HG03520 (cell line): ENCODE data around the gene QKI.
"Not testable (repeated sequence)": the region's sequence is repeated elsewhere in the genome, so short reads cannot be mapped to it uniquely, and the experiment has no call there.

ENCODE experiments used
- ATAC-seq: cut with Tn5 transposase; IDR thresholded peaks from one replicate; pipeline ENCODE4 v1.9.1; 2021; ENCODE audit warnings: mild to moderate bottlenecking, moderate library complexity; ENCODE audit not compliant: unreplicated experiment

QKI gene

GRCh38 chr6:163438298-163438939, 23.9 kb downstream of the QKI start:
- ATAC-seq = no peak

DNA sequence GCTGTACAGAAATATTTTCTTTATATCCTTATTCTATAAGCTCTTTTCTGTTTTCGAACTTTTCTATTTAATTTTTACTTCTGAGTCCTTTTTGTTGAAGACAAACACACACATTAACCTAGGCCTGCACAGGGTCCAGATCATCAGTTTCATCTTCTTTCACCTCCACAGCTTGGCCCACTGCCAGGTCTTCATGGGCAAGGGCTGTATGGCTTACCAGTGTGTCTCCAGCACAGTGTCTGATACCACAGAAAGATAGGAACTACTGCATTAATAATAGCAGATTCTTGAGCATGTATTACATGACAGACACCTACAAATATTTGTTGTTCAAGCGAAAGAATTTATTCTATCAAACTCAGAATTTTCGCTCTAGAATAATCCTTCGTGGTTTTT, 24.4 kb downstream of the QKI start:
- no peak for ATAC-seq

GRCh38 chr6:163439390-163439789, 24.9 kb downstream of the QKI start:
- ATAC-seq = not testable (repeated sequence)

DNA sequence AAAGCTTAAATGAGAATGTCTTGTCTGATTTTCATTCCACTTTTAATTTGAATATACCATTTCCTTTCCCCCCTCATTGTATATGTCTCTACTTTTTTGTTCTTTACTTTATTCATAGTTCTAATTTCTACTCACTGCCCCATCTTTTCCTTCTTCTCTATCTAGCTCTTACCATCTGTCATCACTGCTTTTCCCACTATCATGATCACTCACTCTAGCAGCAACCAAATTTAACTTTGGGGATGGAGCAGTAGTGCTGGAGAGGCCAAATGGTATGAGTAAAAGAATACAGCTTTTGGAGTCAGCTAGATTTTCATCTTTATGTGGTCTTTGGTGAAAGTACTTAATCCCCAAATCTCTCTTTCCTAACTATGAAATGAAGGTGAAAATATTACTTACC, 25.5 kb downstream of the QKI start:
- ATAC-seq = no peak

DNA sequence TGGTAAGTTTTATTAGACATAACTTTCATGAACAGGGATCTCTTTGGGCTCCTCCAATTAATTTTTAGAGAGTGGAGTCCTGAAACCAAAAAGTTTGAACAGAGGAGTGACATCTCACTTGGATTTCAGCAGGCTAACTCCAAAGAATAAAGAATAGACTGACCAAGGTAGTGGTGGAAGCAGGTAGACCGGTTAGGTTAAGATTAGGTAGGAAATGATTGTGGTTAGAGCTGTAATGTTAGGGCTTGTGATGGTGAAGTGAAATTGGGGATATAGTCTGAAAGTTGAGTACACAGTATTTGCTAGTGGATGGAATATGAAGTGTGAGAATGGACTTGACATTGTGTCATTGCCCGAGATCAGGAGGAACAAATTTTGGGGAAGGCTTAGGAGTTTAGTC, 27.8 kb downstream of the QKI start:
- ATAC-seq = no peak

DNA sequence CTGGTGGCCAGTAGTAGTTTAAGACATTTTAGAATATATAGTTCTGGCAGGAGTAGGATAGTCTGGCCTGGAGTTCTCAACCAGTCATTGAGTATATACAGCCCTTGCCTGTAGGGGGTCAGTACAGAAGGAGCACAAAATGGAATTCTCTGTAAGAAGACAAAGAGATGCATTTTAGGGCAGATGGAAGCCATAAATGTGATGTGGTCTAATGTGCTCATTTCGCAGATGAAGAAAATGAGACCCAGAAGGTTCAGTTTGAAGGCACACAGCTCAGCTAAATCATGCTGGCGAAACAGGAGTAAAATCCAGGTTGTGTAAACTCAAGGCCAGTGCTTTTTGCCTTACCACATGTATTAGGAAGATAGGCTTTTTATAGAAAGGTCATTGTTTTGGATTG, 29.6 kb downstream of the QKI start:
- no peak for ATAC-seq

DNA sequence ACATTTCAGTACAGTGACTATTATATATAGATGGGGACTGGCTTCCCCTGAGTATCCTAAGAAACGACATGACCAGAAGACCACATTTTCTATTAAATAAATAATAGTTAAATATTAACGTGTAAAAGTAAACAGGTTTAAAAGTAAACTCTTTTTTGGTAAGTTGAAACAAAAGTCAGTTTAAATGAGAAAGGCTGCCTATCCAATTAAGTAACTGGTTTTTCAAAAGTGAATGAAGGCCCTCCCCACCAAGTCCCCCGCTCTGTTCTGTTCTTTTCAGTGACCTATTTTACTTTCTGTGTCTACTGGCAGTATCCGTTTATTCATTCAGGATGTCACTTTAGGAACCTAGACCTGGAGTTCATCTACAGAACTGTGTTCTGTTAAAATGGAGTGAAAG, 32.0 kb downstream of the QKI start:
- ATAC-seq = no peak

DNA sequence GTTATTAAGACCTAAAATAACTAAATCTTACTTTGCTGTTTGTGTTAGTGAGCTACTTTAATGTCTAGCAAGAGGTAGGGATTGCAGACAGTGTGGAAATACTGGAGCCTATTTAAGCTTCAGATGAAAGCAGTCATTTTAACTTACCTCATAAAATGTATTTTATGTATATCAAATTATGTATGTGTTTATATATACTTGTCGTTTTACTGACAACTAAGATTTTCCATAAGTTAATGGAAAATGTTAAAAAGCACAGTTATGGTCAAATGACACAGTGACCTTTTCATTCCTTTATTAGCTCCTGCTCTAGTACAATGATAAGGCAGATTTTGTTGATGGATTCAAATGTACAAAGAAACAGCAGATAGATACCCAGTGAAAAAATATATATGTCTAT, 34.6 kb downstream of the QKI start:
- ATAC-seq = no peak

- ATAC-seq = no peak
Measured at GRCh38 chr6:163454425-163454824, 39.9 kb downstream of the QKI start.

DNA sequence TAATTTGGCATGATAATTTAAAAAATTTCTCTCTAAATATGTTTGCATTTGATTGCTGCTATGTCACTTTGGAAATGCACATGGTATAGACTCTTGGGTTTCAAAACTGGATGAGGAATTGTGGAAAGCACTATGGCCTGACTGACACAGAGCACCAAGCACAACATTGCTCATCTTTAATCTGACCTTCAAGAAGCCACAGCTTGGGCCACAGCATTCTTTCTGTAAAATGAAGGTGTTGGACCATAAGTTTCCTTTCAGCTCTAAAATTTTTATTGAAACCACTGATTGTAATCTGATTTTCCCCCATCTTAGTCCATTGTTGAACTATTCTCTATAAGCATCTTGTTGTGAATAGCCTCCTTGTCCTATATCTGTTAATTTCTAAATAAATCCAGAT, 41.0 kb downstream of the QKI start:
- no peak for ATAC-seq

GRCh38 chr6:163457637-163458561, 43.4 kb downstream of the QKI start:
- no peak for ATAC-seq

- no peak for ATAC-seq
Measured at GRCh38 chr6:163459007-163459406, 44.5 kb downstream of the QKI start.

DNA sequence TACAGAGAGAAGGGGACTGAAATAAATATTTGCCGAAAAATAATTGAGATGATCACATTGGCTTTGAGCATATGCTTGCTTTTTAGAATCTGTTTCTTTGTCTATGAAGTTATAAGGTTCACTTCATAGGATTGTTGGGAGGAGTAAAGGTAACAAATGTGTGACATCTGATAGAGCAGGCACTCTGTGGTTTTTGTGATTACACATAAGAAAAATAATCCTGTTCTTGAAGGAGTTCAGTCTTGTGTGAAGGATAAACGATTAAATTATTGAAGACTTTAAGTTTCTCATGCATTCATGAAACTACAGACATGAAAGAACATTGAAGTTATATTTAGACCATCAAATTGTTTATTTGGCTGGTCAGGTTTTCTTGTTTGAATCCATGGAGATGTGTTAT, 45.0 kb downstream of the QKI start:
- no peak for ATAC-seq

GRCh38 chr6:163460307-163460782, 45.8 kb downstream of the QKI start:
- peak; percentile 96 for ATAC-seq

DNA sequence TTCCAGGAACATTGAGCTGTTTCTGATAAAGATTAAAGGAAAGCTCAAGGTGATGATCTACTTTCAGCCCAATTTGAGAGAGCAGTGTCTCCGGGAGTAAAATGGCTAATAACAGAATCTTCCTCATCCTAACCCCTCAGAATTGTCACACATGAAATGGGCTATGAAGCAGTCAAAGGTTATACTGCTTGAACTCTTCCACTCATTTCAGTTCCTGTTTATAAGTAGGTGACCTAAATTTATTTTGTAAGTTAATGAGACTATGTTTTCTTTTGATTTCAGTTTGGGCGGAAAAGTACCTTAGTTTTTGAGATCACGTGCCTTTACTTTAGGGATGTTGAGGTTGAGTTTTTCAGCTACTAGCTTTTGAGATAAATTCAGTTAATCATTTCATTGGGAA, 47.2 kb downstream of the QKI start:
- no peak for ATAC-seq

DNA sequence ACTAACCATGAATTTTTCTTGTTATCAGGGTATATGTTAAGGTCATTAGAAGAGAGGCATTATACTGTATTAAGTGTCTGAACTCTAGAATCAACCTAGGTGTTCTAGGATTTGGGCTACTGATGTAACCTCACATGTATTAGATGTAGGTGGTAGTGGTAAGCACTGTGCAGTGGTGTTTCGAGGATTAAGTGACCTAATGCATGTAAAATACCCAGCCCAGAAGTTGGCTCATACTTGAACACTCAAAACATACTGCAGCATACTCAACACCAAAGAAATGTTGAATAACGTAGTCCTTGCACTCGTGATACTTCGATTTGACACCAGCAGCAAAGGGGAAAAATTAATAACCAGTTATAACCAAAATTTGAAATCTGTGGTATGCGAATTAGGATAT, 48.7 kb downstream of the QKI start:
- no peak for ATAC-seq

DNA sequence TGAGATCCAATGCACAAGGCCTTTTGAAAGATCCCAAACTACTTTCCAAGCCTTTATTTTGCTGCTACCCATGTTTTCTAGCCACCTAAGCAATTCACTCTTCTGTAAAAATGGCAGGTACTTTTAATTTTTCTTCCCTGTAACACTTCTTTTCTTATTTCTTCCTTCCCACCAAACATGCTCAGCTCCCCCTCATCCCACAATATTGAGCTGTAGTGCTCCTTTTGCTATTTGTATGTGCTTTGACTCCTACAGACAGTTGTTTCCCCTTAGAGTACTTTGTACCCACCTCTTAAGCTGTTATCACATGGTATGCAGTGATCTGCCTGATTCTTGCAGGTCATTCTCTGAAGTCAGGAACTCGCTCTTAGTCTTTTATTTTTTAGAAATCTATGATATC, 49.3 kb downstream of the QKI start:
- ATAC-seq = no peak

DNA sequence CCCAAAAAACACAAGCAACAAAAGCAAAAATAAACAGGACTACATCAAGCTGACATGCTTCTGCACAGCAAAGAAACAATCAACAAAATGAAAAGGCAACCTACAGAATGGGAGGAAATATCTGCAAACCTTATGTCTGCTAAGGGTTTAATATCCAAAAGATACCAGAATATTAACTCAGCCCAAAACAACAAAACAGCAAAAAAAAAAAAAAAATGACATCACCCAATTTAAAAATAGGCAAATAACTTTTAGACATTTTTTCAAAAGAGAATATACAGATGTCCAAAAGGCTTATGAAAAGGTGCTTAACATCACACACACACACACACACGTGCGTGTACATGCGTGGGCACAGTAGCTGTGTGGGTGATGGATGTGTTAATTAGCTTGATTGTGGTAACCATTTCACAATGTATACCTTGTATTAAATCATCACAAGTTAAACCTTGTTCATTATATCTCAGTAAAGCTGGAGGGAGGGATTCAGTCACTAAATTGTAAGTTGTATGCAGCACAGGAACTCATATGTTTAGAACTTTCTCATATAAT, 52.4 kb downstream of the QKI start:
- ATAC-seq = no peak

- no peak for ATAC-seq
Measured at GRCh38 chr6:163468738-163469137, 54.2 kb downstream of the QKI start.

DNA sequence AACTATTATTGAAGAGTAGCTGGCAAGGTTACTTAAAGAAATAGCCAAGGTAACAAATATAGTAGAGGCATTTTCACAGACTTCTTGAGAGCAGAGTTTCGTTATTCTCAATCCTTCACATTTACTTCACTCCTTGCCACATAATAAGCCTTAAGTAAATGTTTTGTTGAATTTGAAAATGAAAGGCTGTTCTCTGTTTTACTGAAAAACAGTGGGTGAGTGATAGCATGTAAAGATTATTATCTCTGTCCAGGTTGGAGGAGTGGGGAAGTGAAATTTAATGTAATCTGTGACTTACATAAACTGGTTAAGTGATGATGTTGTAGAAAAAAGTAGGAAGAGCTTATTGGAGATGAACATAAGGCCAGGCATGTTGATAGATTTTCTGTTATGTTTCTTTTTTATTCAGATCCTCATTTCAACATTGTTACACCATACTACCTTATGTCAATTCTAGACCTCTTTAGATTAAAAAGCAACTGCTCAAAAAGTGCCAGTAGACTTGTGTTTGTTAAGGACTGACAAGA, 55.0 kb downstream of the QKI start:
- ATAC-seq = no peak

DNA sequence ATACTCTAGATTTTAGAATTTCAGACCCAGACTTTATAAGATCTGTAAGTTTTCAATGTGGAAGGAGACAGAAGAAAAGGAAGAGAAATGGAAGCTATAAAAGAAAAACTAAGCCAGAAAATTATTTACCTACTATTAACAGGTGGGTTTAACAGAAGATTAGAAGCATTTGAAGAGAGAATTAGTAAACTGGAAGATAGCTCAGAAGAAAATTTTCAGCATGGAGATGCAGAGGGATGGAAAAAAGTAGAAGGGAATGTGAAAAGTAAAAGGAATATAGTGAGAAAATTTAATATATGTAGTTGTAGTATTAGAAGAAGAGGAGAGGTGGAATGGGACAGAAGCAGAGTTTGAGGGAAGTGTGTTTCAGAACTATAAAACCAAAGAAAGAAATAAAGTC, 56.1 kb downstream of the QKI start:
- no peak for ATAC-seq

DNA sequence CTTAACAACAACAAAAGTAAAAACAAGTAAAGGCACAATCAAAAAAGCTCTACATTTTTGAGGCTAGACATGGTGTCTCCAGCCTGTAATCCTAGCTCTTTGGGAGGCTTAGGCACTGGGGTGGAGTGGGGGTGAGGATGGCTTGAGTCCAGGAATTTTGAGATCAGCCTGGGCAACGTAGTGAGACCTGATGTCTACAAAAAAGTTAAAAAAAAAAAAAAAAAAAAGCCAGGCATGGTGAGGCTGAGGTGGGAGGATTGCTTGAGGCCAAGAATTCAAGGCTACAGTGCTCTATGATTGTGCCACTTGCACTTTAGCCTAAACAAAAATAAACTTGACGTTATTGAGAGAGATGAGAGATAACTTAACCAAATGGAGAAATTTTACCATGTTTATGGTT, 60.1 kb downstream of the QKI start:
- no peak for ATAC-seq
